IMR-90 (cell line): ENCODE measurements around the gene SRGAP3. TPM values are rescaled to one million over a fixed set of nuclear protein-coding genes. Genes with fewer than 3 reads are reported as not detected.

Experiments
- ATAC-seq: fragments of 200-7000 bp; cut with Tn5 transposase; 2 replicates; pipeline ENCODE4 v1.9.1; 2020; ENCODE audit warnings: low read depth, mild to moderate bottlenecking, moderate library complexity
- BruUV-seq: library from RNA; stranded (reverse); fragments of 400-500 nt; replicated peaks from 2 replicates; lab custom pipeline; 2021; lab: Mats Ljungman, UMichigan
- CTCF ChIA-PET: fragments of 300-600 bp; formaldehyde crosslinking; extraction: SDS; loops from one replicate; lab custom pipeline; 2021; ENCODE audit warnings: antibody characterized with exemption; lab: Yijun Ruan, JAX
- POLR2A ChIA-PET: fragments of 300-600 bp; sonication (Branson Sonifier 250); formaldehyde crosslinking; loops from one replicate; lab custom pipeline; 2022; ENCODE audit warnings: antibody characterized with exemption; ENCODE audit not compliant: unreplicated experiment; lab: Charles Lee
- DNase-seq: peaks from one replicate; pipeline ENCODE4 v3.0.0; 2013
- H2AFZ ChIP-seq: replicated peaks from 2 replicates; pipeline ENCODE3; 2013; ENCODE audit warnings: low read length, mild to moderate bottlenecking; ENCODE audit not compliant: poor library complexity
- H2AK5ac ChIP-seq: 2 replicates; pipeline ENCODE4 v1.6.1; 2013; ENCODE audit warnings: low read depth, low read length, inconsistent platforms
- H2AK9ac ChIP-seq: replicated peaks from 2 replicates; pipeline ENCODE3; 2013; ENCODE audit warnings: mild to moderate bottlenecking, low read depth, low read length, moderate library complexity; ENCODE audit not compliant: poor library complexity
- H2BK120ac ChIP-seq: 2 replicates; pipeline ENCODE4 v1.6.1; 2013; ENCODE audit warnings: low read depth, low read length, inconsistent platforms
- H2BK15ac ChIP-seq: 3 replicates; pipeline ENCODE4 v1.6.1; 2013; ENCODE audit warnings: low read depth, low read length, inconsistent platforms
- H2BK20ac ChIP-seq: 2 replicates; pipeline ENCODE4 v1.6.1; 2013; ENCODE audit warnings: low read depth, mild to moderate bottlenecking, inconsistent platforms, low read length, moderate library complexity
- H2BK5ac ChIP-seq: 2 replicates; pipeline ENCODE4 v1.6.1; 2013; ENCODE audit warnings: mild to moderate bottlenecking, low read depth, low read length, inconsistent platforms; ENCODE audit not compliant: poor library complexity, severe bottlenecking
- H3K14ac ChIP-seq: replicated peaks from 2 replicates; pipeline ENCODE4 v1.6.1; 2013; ENCODE audit warnings: low read depth, low read length, inconsistent platforms
- H3K18ac ChIP-seq: 2 replicates; pipeline ENCODE4 v1.6.1; 2013; ENCODE audit warnings: low read depth, low read length, control low read depth
- H3K23ac ChIP-seq: 2 replicates; pipeline ENCODE4 v1.6.1; 2013; ENCODE audit warnings: low read depth, low read length, inconsistent platforms
- H3K27ac ChIP-seq: 2 replicates; pipeline ENCODE4 v1.5.1; 2013; ENCODE audit warnings: mild to moderate bottlenecking, control low read depth, low read length; ENCODE audit not compliant: insufficient read depth
- H3K27me3 ChIP-seq: 2 replicates; pipeline ENCODE4 v1.6.1; 2013; ENCODE audit warnings: low read length; ENCODE audit not compliant: control insufficient read depth, insufficient read depth
- H3K36me3 ChIP-seq: 2 replicates; pipeline ENCODE4 v1.6.1; 2013; ENCODE audit warnings: low read length, mixed read lengths; ENCODE audit not compliant: control insufficient read depth, insufficient read depth
- H3K4ac ChIP-seq: 2 replicates; pipeline ENCODE4 v1.6.1; 2013; ENCODE audit warnings: low read depth, low read length, inconsistent platforms
- H3K4me1 ChIP-seq: 2 replicates; pipeline ENCODE4 v1.6.1; 2013; ENCODE audit warnings: low read length, mixed read lengths; ENCODE audit not compliant: control insufficient read depth, insufficient read depth
- H3K4me2 ChIP-seq: 2 replicates; pipeline ENCODE4 v1.6.1; 2013; ENCODE audit warnings: low read depth, mild to moderate bottlenecking, control low read depth, low read length, moderate library complexity
- H3K4me3 ChIP-seq: 2 replicates; pipeline ENCODE4 v1.5.1; 2013; ENCODE audit warnings: low read depth, mild to moderate bottlenecking, control low read depth, low read length, moderate library complexity; ENCODE audit not compliant: insufficient read depth
- H3K56ac ChIP-seq: 2 replicates; pipeline ENCODE4 v1.6.1; 2013; ENCODE audit warnings: low read length, inconsistent platforms; ENCODE audit not compliant: insufficient read depth; ENCODE audit errors: extremely low read depth
- H3K79me1 ChIP-seq, 2 experiments: 2 replicates each; pipeline ENCODE4 v1.6.1; 2013; ENCODE audit warnings: low read length in 2 of 2, inconsistent platforms in 1 of 2, low read depth in 1 of 2
- H3K9ac ChIP-seq: 2 replicates; pipeline ENCODE4 v1.6.1; 2013; ENCODE audit warnings: low read depth, low read length, control low read depth
- H3K9me1 ChIP-seq: 2 replicates; pipeline ENCODE4 v1.6.1; 2013; ENCODE audit warnings: low read length, inconsistent platforms; ENCODE audit not compliant: insufficient read depth
- H3K9me3 ChIP-seq: 2 replicates; pipeline ENCODE4 v1.6.1; 2013; ENCODE audit warnings: low read length; ENCODE audit not compliant: control insufficient read depth, insufficient read depth
- H4K20me1 ChIP-seq: 2 replicates; pipeline ENCODE4 v1.6.1; 2013; ENCODE audit warnings: low read length, inconsistent platforms; ENCODE audit not compliant: insufficient read depth
- H4K5ac ChIP-seq: 2 replicates; pipeline ENCODE4 v1.6.1; 2013; ENCODE audit warnings: mild to moderate bottlenecking, low read depth, low read length, control low read depth
- H4K8ac ChIP-seq, 2 experiments: 2 replicates each; pipeline ENCODE4 v1.6.1; 2013; ENCODE audit warnings: low read depth in 2 of 2, low read length in 2 of 2, control low read depth in 1 of 2, inconsistent platforms in 1 of 2
- H4K91ac ChIP-seq: 2 replicates; pipeline ENCODE4 v1.6.1; 2013; ENCODE audit warnings: low read depth, low read length, inconsistent platforms; ENCODE audit not compliant: insufficient read depth
- CEBPB ChIP-seq: IDR thresholded peaks from 2 replicates; pipeline ENCODE4 v1.6.1; 2012; ENCODE audit warnings: low read depth, low read length, improper control_type of control experiment
- MAFK ChIP-seq: IDR thresholded peaks from 2 replicates; pipeline ENCODE4 v1.6.1; 2012; ENCODE audit warnings: low read depth, low read length, improper control_type of control experiment
- NFE2L2 ChIP-seq: fragments of 150-350 bp; IDR thresholded peaks from 2 replicates; pipeline ENCODE4 v1.6.1; 2016; ENCODE audit warnings: low read depth, mild to moderate bottlenecking, low read length
- RAD21 ChIP-seq: IDR thresholded peaks from 2 replicates; pipeline ENCODE4 v1.6.1; 2012; ENCODE audit warnings: low read length, improper control_type of control experiment
- RCOR1 ChIP-seq: IDR thresholded peaks from 2 replicates; pipeline ENCODE4 v1.6.1; 2012; ENCODE audit warnings: mild to moderate bottlenecking, low read length, improper control_type of control experiment; ENCODE audit not compliant: insufficient replicate concordance
- SMC3 ChIP-seq: fragments of 150-350 bp; IDR thresholded peaks from 2 replicates; pipeline ENCODE4 v1.6.1; 2016; ENCODE audit warnings: low read depth, mild to moderate bottlenecking, antibody characterized with exemption, low read length, moderate library complexity
- WGBS, 2 experiments: methylation state at CpG; one replicate each; pipeline versions ENCODE4 v1.1.5 to v1.1.7; 2013; ENCODE audit warnings: missing lambda C conversion rate in 2 of 2; ENCODE audit not compliant: insufficient read length in 1 of 2; ENCODE audit errors: extremely low coverage in 2 of 2; 5-methylcytosine and 5-hydroxymethylcytosine counted together
- dilution Hi-C: fragments of 300-500 bp; cut with HindIII; formaldehyde crosslinking; loops from one replicate; pipeline ENCODE4 v1.14.3; 2018; ENCODE audit warnings: low sequenced_read_pairs; ENCODE audit not compliant: unreplicated experiment
- in situ Hi-C: fragments of 300-500 bp; cut with MboI; formaldehyde crosslinking; loops from 3 replicates; pipeline ENCODE4 v1.14.3; 2019; ENCODE audit warnings: low sequenced_read_pairs, inconsistent platforms, mixed read lengths
- intact Hi-C: fragments of 100-400 bp; cut with micrococcal nuclease; formaldehyde crosslinking; loops from 2 replicates; pipeline ENCODE4 v1.10.0; 2022
- polyA plus RNA-seq, 3 experiments: library from polyadenylated mRNA; depleted of rRNA; stranded (reverse); fragments of >200 nt; gene quantifications; 2 replicates each; pipeline ENCODE4 v1.2.3, GENCODE V29; 2012; ENCODE audit warnings: low replicate concordance in 1 of 3
- total RNA-seq: library from RNA; depleted of rRNA; stranded (reverse); fragments of >200 nt; gene quantifications from 2 replicates; pipeline ENCODE4 v1.2.3, GENCODE V29; 2012
- TF ChIP-seq, protein P1 (sequence below): fragments of 150-350 bp; IDR thresholded peaks from 2 replicates; pipeline ENCODE4 v1.6.1; 2016; ENCODE audit warnings: low read depth, mild to moderate bottlenecking, low read length, moderate library complexity, borderline replicate concordance
- TF ChIP-seq, protein P2 (sequence below): fragments of 150-350 bp; IDR thresholded peaks from 2 replicates; pipeline ENCODE4 v1.6.1; 2017; ENCODE audit warnings: mild to moderate bottlenecking, antibody characterized with exemption, low read length, low read depth

SRGAP3 gene
- total and polyA plus RNA-seq, 2 of the 4 experiments (the other 2 are of a cell fraction), result 0.68 to 1.4 TPM

DNA sequence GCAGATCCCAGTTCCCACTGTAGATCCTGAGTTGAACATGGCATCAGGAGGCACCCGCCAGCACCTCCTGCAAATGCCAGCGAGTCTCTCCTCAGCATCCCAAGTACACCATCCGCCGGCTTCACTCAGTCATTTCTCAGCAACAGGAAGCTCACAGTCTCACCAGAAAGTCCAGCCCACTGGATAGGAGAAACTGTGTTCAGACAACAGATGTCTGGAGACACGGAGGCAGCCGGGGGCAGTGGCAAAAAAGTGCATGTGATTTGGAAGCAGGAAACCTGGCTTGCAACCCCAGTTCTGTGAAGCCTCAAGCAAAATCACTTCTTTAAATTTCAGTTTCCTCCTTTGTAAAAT is 68.7 kb downstream of the SRGAP3 start:
- Histone ChIP-seq H3K4me1 (no peaks in the 10 kb centered on the region), H3K27ac (no peak overlapping the region), H3K18ac (no peak overlapping the region), H2BK15ac (no peak overlapping the region), H3K79me1 (no peaks in the 10 kb centered on the region), H2BK20ac (no peak overlapping the region), H3K27me3 (0 out of 2 replicates have a peak, but pooled peaks cover 4% of the 10 kb centered on the region), H2BK5ac (no peak overlapping the region), H3K36me3 (no peaks in the 10 kb centered on the region), H3K9me3 (no peaks in the 10 kb centered on the region), H2BK120ac (no peak overlapping the region), H2AK5ac (no peak overlapping the region), H3K23ac (no peak overlapping the region), H2AFZ (no peak overlapping the region), H4K8ac (no peak overlapping the region), H3K4me3 (no peak overlapping the region), H3K4ac (no peak overlapping the region), H4K5ac (no peak overlapping the region), H4K20me1 (no peaks in the 10 kb centered on the region), H4K91ac (no peak overlapping the region), H3K56ac (no peak overlapping the region), H3K9me1 (no peaks in the 10 kb centered on the region), H3K4me2 (no peak overlapping the region), H2AK9ac (no peak overlapping the region), H3K9ac (no peak overlapping the region), H3K14ac (no peak overlapping the region)
- ATAC-seq (no peak), DNase-seq (no peak)
- no TSS peak for BruUV-seq
- WGBS, 2 experiments, result 50% methylated on average over 3 of the region's 6 CpGs; no CpG with 5 or more reads in 1 of the 2 experiments
- ChIA-PET POLR2A (no interaction called here), CTCF (no interaction called here)
- in situ Hi-C loops (no loop called here), intact Hi-C loops (no loop called here), dilution Hi-C loops (no loop called here)
- no peak for TF ChIP-seq NFE2L2
- no peak for TF ChIP-seq RCOR1
- TF ChIP-seq CEBPB, result no peak
- no peak for TF ChIP-seq SMC3
- TF ChIP-seq RAD21, result no peak
- no peak for TF ChIP-seq MAFK
- TF ChIP-seq, protein P1, sequence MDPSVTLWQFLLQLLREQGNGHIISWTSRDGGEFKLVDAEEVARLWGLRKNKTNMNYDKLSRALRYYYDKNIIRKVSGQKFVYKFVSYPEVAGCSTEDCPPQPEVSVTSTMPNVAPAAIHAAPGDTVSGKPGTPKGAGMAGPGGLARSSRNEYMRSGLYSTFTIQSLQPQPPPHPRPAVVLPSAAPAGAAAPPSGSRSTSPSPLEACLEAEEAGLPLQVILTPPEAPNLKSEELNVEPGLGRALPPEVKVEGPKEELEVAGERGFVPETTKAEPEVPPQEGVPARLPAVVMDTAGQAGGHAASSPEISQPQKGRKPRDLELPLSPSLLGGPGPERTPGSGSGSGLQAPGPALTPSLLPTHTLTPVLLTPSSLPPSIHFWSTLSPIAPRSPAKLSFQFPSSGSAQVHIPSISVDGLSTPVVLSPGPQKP, result no peak
- TF ChIP-seq, protein P2, sequence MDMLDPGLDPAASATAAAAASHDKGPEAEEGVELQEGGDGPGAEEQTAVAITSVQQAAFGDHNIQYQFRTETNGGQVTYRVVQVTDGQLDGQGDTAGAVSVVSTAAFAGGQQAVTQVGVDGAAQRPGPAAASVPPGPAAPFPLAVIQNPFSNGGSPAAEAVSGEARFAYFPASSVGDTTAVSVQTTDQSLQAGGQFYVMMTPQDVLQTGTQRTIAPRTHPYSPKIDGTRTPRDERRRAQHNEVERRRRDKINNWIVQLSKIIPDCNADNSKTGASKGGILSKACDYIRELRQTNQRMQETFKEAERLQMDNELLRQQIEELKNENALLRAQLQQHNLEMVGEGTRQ, result no peak
